Measurements from ENCODE around the gene EXOC3.

GRCh38 chr5:445591-445990 lies 2.6 kb downstream of the EXOC3 start:
- TF ChIP-seq POLR2AphosphoS5 (IDR thresholded peaks at IDR 0.05; ENCODE audit: low read depth, low read length): no peak
- no peak for TF ChIP-seq REST (IDR thresholded peaks at IDR 0.05; ENCODE audit: insufficient read depth in 1 of 2, low read depth in 2 of 2, low read length in 2 of 2)

All from PFSK-1 (cell line).